ENCODE data around the gene BABAM2. TPM values are rescaled to one million over a fixed set of nuclear protein-coding genes. Genes with fewer than 3 reads are reported as not detected.
A peak's percentile ranks its signal among the peaks of the same experiment; 100 is the strongest.

The BABAM2 gene
- total RNA-seq, 2 experiments from 2014 or later: 41.8 to 47.2 TPM

DNA sequence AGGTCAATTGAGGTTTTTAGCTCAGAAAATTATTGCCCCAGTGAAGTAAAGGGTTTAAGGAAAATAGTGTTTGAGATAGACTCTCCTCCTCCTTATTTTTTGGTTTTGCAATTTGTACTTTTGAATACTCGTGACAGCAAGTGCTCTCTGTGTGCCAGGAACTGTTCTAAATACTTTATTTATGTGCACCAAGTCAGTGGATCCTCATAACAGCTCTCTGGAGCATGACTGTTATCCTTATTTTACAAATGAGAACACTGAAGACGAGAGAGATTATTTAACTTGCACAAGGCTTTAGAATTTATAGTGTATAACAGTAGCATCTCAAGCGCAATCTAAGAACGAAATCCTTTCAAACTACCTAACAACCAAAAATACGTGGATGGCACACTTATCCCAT, 24.7 kb downstream of the BABAM2 start:
- Mint-ChIP-seq H3K27me3 (ENCODE audit: low read depth) (no peaks in the 10 kb centered on the region), H3K27ac (no peak overlapping the region), H3K4me1 (ENCODE audit: low read depth) (peaks cover 13% of the 10 kb centered on the region), H3K36me3 (ENCODE audit: low read depth) (peaks cover 6% of the 10 kb centered on the region), H3K9me3 (no peaks in the 10 kb centered on the region), H3K4me3 (no peak overlapping the region)
- intact Hi-C loops (cut with micrococcal nuclease): no loop called here
- CTCF ChIA-PET: no interaction called here
- no peak for DNase-seq

DNA sequence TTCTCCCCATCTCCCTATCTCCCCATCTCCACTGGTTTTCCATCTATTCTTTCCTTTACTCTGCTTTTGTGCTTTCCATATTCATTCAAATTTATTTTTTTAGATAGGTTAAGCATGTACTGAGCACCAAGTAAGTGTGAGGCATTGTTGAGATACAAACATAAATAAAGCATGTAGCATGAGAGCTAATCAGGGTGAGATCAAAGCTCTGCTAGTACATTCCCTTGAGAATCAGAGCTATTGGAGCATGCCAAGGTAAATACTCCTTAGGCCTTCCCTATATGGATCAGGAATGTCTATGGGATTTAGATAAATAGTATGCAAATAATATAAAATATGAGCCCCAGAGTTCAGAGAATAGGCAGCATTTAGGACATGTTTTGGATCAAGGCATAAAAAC, 25.3 kb downstream of the BABAM2 start:
- DNase-seq: no peak
- H3K4me3 Mint-ChIP-seq: no peak overlapping the region
- peaks cover 16% of the 10 kb centered on the region for H3K4me1 Mint-ChIP-seq (ENCODE audit: low read depth)
- intact Hi-C loops (cut with micrococcal nuclease): no loop called here
- H3K27me3 Mint-ChIP-seq (ENCODE audit: low read depth): no peaks in the 10 kb centered on the region
- H3K27ac Mint-ChIP-seq: no peak overlapping the region
- no peaks in the 10 kb centered on the region for H3K9me3 Mint-ChIP-seq
- H3K36me3 Mint-ChIP-seq (ENCODE audit: low read depth): peaks cover 6% of the 10 kb centered on the region
- CTCF ChIA-PET: no interaction called here

DNA sequence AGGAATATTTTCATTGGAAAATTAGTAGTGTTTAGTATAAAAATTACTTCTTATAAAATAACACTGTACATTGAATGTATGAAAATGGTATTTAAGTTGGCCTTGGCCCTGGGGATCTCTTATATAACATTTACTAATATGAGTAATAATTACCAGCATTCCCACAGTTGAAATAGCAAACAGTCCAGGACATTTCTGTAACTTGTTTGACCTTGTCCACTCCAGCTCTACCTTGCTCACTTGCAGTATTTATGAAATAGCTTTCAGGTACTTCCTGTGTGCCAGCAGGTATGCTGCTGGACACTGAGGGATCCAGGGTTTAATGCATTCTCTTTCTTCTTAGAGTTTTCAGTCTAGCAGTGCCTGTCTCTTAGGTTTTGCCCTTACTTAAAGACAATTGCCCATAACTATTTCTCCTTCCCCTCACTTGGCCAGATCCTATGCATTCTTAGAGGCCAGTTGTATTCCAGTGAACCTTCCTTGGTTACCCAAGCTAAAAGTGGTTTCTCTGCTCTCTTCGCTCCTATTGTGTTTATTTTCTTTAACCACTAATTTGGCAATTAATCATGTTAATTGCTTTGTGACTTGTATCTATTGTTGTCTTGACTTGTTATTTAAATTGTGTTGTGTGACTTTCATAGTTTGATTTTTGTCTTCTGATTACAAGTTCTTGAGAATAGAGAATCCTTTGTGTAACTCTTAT, 25.9 kb downstream of the BABAM2 start:
- Mint-ChIP-seq H3K4me3 (no peak overlapping the region), H3K4me1 (ENCODE audit: low read depth) (peaks cover 16% of the 10 kb centered on the region), H3K36me3 (ENCODE audit: low read depth) (peaks cover 5% of the 10 kb centered on the region), H3K27ac (no peak overlapping the region), H3K9me3 (no peaks in the 10 kb centered on the region), H3K27me3 (ENCODE audit: low read depth) (no peaks in the 10 kb centered on the region)
- no peak for DNase-seq
- CTCF ChIA-PET: no interaction called here
- intact Hi-C loops (cut with micrococcal nuclease): no loop called here

DNA sequence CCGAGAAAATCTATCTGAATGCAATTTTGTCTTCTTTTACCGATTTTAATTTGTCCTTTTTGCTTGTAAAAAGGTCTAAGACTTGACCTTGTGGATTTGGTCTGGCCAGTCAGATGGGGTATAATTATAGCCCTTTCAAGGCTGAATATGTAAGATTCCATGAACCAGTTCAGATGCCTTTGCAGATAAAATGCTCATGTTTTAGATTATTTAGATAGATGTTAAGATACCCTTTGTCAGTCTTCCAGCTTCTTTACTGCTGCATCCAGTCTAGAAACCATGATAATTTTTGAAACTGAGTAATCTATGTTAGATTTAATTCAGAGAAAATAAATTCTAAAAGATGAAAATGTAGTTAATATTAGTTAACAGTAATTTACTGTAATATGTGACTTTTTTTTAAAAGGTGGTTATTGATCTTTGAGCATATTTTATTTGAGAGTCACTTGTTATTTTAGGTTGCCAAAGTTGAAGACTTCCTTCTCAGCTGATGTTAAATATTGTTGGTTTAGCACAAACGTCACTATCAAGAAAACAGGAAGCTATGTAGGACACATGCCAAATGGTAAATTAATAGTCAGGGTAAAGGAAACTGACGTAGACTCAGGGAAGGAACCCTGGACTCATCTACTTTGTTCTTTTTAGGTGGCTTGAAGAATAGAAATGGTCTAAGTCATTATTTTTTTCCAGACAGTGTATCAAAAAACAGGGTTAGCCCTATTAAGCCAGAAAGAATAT, 29.8 kb downstream of the BABAM2 start:
- H3K27ac Mint-ChIP-seq: no peak overlapping the region
- CTCF ChIA-PET: no interaction called here
- no peaks in the 10 kb centered on the region for H3K27me3 Mint-ChIP-seq (ENCODE audit: low read depth)
- no peak for DNase-seq
- intact Hi-C loops (cut with micrococcal nuclease): no loop called here
- no peak overlapping the region for H3K4me3 Mint-ChIP-seq
- peaks cover 4% of the 10 kb centered on the region for H3K36me3 Mint-ChIP-seq (ENCODE audit: low read depth)
- H3K9me3 Mint-ChIP-seq: no peaks in the 10 kb centered on the region
- H3K4me1 Mint-ChIP-seq (ENCODE audit: low read depth): peaks cover 11% of the 10 kb centered on the region

DNA sequence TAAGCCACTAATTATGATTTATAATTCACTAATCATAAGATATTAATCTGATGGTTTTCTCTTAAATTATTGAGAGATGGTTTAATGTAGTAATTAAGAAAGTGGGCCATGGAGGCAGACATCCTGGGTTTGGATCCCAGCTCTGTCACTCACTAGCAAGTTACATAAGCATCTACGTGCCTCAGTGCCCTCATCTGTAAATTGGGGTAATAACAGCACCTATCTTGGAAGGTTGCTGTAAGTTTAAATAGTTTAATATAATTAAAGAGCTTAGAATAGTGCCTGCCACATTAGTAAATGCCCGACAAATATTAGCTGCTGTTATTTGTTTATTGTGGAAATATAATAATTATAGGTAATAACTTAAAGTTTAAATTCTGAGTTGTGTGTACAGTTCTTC, 30.9 kb downstream of the BABAM2 start:
- intact Hi-C loops (cut with micrococcal nuclease): no loop called here
- H3K4me1 Mint-ChIP-seq (ENCODE audit: low read depth): peaks cover 11% of the 10 kb centered on the region
- H3K36me3 Mint-ChIP-seq (ENCODE audit: low read depth): peaks cover 5% of the 10 kb centered on the region
- H3K27ac Mint-ChIP-seq: no peak overlapping the region
- H3K9me3 Mint-ChIP-seq: no peaks in the 10 kb centered on the region
- no peak for DNase-seq
- H3K27me3 Mint-ChIP-seq (ENCODE audit: low read depth): no peaks in the 10 kb centered on the region
- no peak overlapping the region for H3K4me3 Mint-ChIP-seq
- CTCF ChIA-PET: no interaction called here

DNA sequence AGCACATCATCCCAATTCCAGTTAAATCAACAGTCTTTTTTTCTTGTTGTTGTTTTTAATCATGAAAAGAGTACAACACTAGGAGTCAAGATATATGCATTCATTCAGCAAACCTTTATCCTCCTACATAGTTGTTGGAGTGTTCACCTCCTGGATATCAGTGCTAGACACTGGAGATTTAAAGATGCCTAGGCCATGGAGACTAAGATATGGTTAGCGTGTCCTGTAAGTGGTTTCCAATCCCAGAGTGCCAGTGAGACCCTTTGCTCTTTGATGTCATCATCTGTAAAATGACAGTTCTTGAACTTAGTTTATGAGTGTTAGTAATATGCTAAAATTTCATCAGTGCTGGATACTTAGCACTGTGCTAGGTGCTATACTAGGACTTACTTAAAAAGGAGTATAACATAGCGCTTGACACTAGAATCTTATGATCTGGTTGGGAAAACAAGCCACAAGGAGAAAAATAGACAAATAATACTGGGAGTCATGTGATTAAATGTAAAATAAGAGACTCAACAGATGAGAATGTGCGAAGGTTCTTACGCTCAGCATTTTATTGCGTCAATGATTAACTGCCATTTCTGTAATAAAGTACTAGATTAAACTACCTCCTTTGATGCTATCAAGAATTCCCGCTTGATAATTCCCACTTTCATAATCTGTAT, 31.5 kb downstream of the BABAM2 start:
- H3K9me3 Mint-ChIP-seq: no peaks in the 10 kb centered on the region
- H3K27ac Mint-ChIP-seq: peak overlapping the region; percentile 16
- peaks cover 5% of the 10 kb centered on the region for H3K36me3 Mint-ChIP-seq (ENCODE audit: low read depth)
- H3K27me3 Mint-ChIP-seq (ENCODE audit: low read depth): no peaks in the 10 kb centered on the region
- no peak overlapping the region for H3K4me3 Mint-ChIP-seq
- CTCF ChIA-PET: no interaction called here
- DNase-seq: no peak
- intact Hi-C loops (cut with micrococcal nuclease): no loop called here
- peaks cover 11% of the 10 kb centered on the region for H3K4me1 Mint-ChIP-seq (ENCODE audit: low read depth)

DNA sequence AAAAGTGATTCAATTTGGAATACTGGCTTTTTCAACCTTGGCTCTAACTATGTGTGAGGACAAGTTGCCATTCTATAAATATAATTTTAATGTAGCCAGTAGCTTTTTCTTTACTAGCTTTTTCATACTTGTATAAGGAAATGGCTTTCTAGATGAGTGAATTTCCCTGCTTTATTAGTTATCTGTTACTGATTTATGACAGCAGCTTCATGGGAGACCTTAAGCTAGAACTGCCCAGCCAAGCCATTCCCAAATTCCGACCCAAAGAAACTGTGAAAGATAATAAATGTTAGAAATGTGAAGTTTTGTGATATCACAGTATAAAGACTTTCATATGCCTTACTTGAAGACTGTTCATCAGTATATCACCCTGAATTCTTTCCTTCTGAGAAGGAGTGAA, 32.3 kb downstream of the BABAM2 start:
- peaks cover 11% of the 10 kb centered on the region for H3K4me1 Mint-ChIP-seq (ENCODE audit: low read depth)
- H3K4me3 Mint-ChIP-seq: no peak overlapping the region
- CTCF ChIA-PET: interaction anchor here (0.6 kb wide), 1 partner anchor 325 kb away, joined by 3 read pairs; no protein-coding TSS in a partner anchor
- intact Hi-C loops (cut with micrococcal nuclease): no loop called here
- H3K27ac Mint-ChIP-seq: no peak overlapping the region
- H3K36me3 Mint-ChIP-seq (ENCODE audit: low read depth): peaks cover 6% of the 10 kb centered on the region
- H3K9me3 Mint-ChIP-seq: no peaks in the 10 kb centered on the region
- H3K27me3 Mint-ChIP-seq (ENCODE audit: low read depth): no peaks in the 10 kb centered on the region
- no peak for DNase-seq

DNA sequence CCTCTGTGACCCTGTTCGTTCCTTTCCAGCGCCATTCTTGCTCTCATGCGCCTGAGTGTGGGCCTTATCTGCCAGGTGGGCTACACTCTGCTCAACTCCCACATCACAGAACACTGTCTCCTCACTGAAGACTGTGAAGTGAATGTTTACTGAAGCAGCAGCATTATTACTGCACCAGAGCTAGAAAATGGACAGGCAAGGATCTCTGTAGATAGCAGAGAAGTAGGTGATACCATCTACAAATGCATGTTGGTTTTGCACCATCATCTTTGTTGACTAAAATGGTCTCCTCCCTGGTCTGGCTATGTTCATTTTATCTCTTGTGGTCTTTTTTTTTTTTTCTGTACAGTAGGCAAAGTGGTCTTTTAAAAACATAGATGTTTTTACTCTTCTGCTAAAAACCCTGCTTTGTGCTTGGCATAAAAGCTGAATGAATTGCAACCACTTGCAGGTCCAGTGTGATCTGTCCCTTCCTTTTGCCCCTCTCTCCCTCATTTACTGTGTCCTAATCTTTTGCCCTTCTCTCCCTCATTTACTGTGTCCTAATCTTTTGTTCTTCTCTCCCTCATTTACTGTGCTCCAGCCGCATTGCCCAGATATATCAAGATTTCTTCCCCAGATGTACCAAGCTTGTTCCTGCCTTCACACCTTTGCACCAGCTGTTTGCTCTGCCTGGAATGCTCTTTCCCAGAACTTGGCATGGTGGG, 35.4 kb downstream of the BABAM2 start:
- peaks cover 13% of the 10 kb centered on the region for H3K36me3 Mint-ChIP-seq (ENCODE audit: low read depth)
- no peak overlapping the region for H3K27ac Mint-ChIP-seq
- intact Hi-C loops (cut with micrococcal nuclease): no loop called here
- no peak overlapping the region for H3K4me3 Mint-ChIP-seq
- no peaks in the 10 kb centered on the region for H3K27me3 Mint-ChIP-seq (ENCODE audit: low read depth)
- no peaks in the 10 kb centered on the region for H3K9me3 Mint-ChIP-seq
- CTCF ChIA-PET: no interaction called here
- no peak for DNase-seq
- H3K4me1 Mint-ChIP-seq (ENCODE audit: low read depth): no peaks in the 10 kb centered on the region

DNA sequence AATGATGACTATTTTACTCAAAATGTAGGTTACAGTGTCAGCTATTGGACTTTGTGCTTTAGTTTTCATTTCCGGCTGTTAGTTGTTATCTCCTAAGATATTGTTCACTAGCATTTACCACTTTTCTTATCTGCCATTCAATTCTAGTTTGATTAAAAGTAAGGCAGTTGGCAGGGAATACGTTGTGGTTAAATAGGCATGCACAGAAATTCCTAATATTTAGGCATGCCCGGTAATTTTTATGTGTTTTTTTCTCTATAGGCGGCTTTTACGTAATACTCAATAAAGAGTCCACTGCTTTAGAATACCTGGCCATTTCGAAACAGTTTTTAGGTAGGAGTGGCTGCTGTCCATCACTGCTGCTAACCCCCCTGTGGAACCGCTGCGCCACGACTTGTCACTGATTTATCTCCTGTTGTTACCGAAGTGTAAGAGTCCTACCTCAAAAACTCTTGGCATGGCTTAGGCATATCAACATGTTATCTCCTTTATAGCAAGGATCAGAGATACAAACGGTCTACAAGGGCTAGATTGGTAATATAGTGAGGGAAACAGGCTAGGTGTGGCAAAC, 39.5 kb downstream of the BABAM2 start:
- H3K27me3 Mint-ChIP-seq (ENCODE audit: low read depth): no peaks in the 10 kb centered on the region
- intact Hi-C loops (cut with micrococcal nuclease): no loop called here
- H3K27ac Mint-ChIP-seq: no peak overlapping the region
- H3K36me3 Mint-ChIP-seq (ENCODE audit: low read depth): peaks cover 20% of the 10 kb centered on the region
- no peak for DNase-seq
- H3K4me1 Mint-ChIP-seq (ENCODE audit: low read depth): no peaks in the 10 kb centered on the region
- H3K9me3 Mint-ChIP-seq: no peaks in the 10 kb centered on the region
- H3K4me3 Mint-ChIP-seq: no peak overlapping the region
- CTCF ChIA-PET: interaction anchor here (0.6 to 1.0 kb wide), 2 partner anchors 20 to 213 kb away, joined by 3 read pairs; no protein-coding TSS in a partner anchor

DNA sequence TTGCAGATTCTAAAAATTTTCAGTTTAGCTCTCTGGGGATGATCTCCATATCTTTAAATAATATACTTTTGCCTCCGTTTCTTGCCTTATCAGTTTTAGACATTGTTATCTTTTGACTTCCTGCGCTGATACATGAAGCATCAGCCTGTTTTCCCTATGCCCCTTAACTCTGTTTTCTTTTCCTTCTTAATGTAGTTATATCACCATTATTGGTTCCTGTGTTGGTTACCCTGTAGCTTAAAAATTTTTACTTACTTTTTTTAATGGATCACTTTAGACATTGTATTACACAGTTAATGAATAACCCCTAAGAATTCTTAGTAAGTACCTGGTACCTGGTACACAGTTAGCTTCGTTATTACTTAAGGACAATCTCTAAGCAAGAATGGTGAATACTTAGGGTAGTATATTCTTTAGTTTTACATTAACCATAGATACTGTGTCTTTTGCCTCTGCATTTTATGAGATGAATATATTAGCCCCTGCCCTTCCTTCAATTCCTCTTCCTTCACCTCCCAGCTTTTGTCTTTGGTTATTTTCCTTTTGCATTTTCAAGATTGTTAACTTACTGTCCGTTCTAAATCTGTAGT, 40.9 kb downstream of the BABAM2 start:
- DNase-seq: no peak
- intact Hi-C loops (cut with micrococcal nuclease): no loop called here
- Mint-ChIP-seq H3K4me3 (no peak overlapping the region), H3K36me3 (ENCODE audit: low read depth) (peaks cover 19% of the 10 kb centered on the region), H3K4me1 (ENCODE audit: low read depth) (no peaks in the 10 kb centered on the region), H3K27ac (no peak overlapping the region), H3K27me3 (ENCODE audit: low read depth) (no peaks in the 10 kb centered on the region), H3K9me3 (no peaks in the 10 kb centered on the region)
- CTCF ChIA-PET: interaction anchor here (1.1 kb wide), 1 partner anchor 248 kb away, joined by 3 read pairs; no protein-coding TSS in a partner anchor

DNA sequence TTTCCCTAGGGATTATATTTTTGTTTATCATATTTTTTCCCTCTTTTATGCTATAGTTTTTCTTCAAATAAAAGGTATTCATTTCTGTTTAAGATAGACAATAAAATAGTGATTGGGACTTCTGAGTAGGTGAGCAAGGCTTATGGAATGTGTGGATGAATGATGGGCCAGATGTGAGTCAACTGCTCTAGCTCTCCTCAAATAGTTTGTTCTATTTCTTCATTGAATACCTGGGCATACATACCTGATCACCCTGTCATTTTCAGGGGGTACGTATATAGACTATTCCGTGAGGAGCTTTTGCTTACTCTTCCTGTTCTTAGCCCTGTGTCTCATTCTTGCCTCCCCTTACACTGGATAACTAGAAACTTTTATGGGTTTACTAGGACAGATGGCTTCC, 41.9 kb downstream of the BABAM2 start:
- Mint-ChIP-seq H3K27me3 (ENCODE audit: low read depth) (no peaks in the 10 kb centered on the region), H3K4me1 (ENCODE audit: low read depth) (peaks cover 4% of the 10 kb centered on the region), H3K4me3 (no peak overlapping the region), H3K36me3 (ENCODE audit: low read depth) (peaks cover 19% of the 10 kb centered on the region), H3K9me3 (no peaks in the 10 kb centered on the region), H3K27ac (no peak overlapping the region)
- CTCF ChIA-PET: no interaction called here
- intact Hi-C loops (cut with micrococcal nuclease): no loop called here
- DNase-seq: no peak

DNA sequence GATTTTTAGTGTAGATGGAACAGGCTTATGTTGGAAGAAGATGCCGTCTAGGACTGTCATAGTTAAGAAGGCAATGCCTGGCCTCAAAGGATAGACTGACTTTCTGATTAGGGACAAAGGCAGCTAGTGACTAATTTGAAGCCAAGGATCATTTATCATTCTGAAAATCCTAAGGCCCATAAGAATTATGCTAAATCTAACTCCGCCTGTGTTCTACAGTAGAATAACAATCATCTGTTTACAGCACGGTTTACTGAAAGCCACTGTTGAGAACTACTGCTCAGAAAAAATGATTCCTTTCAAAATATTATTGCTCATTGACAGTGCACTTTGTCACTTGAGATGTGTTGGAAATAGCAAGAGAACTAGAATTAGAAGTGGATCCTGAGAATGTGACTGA, 44.5 kb downstream of the BABAM2 start:
- Mint-ChIP-seq H3K4me1 (ENCODE audit: low read depth) (peaks cover 4% of the 10 kb centered on the region), H3K27ac (no peak overlapping the region), H3K4me3 (no peak overlapping the region), H3K9me3 (no peaks in the 10 kb centered on the region), H3K27me3 (ENCODE audit: low read depth) (no peaks in the 10 kb centered on the region), H3K36me3 (ENCODE audit: low read depth) (peaks cover 13% of the 10 kb centered on the region)
- CTCF ChIA-PET: no interaction called here
- intact Hi-C loops (cut with micrococcal nuclease): no loop called here
- DNase-seq: no peak
